GM12865 (cell line): ENCODE data around the gene TAF5.

Experiments used
- DNase-seq: peaks from one replicate; pipeline ENCODE4 v3.0.0; 2010; ENCODE audit warnings: low read depth
- H3K4me3 ChIP-seq: 2 replicates; pipeline ENCODE4 v1.5.1; 2011; ENCODE audit warnings: mild to moderate bottlenecking, low read depth, low read length, control low read depth
- CTCF ChIP-seq: IDR thresholded peaks from 2 replicates; pipeline ENCODE4 v1.5.1; 2011; ENCODE audit warnings: low read length, control low read depth, low read depth, inconsistent platforms; ENCODE audit not compliant: insufficient read depth; ENCODE audit errors: missing control alignments

Gene TAF5

GRCh38 chr10:103374263-103374662, 6.5 kb downstream of the TAF5 start:
- no peak overlapping the region for H3K4me3 ChIP-seq
- DNase-seq: no peak
- TF ChIP-seq CTCF: no peak

- DNase-seq: peak; percentile 73
- H3K4me3 ChIP-seq: no peak overlapping the region
- TF ChIP-seq CTCF: no peak
These were observed 15.0 kb downstream of the TAF5 start for GRCh38 chr10:103382769-103383168.

DNA sequence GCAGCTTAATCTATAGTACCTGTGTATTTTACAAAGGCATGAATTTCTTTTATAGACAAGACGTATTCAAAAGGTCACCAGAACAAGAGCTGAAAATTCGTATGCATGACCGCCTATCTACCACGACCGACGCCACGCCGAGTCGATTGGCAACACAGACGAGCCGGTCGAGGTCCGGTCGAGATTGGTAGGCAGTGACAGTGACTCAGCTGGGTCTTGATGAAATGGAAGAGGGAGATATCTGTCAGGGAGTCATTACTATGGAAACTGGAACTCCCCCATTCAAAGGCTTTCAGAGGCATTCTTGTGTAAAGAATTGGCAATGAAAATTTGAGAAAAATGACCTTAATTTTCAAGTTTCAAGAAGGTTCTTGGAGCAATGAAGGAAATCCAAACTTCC, 26.4 kb downstream of the TAF5 start:
- DNase-seq: no peak
- no peak for TF ChIP-seq CTCF
- no peak overlapping the region for H3K4me3 ChIP-seq

- TF ChIP-seq CTCF: no peak
- no peak for DNase-seq
- peak overlapping the region; percentile 88 for H3K4me3 ChIP-seq
These were observed 27.9 kb downstream of the TAF5 start for GRCh38 chr10:103395754-103396066.

DNA sequence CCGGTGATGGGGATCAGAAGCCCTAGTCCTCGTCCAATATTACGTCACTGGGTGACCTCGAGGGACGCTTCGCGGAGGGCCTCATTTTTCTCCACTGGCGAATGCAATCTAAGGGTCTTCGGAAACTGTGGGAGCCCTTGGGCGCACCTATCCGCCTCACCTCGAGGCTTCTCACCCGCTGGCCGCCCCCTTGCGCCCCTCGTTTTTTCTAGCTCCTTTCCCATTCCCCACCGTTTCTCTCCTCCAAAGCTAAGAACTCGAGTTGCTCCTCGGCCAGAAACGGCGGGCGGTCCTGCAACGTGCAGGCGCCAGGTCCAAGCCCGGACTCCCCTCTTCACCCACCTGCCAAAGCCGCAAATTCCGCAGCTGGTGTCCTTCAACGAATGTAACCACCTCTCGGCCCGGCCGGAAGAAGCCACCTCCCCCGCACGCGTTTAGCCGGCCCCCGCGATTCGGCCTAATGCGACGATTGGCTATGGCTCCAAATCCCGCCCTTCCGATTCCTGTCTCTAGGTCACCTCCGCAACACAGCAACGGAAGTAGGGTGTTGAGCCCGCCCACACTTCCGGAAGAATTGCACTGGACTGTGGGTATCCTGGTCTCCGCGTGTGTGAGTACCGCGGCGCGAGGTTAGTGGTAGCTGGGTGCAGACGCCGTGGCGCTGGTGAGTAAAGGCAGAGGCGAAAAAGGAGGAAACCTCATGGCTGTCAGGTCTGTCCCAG, 28.5 kb downstream of the TAF5 start, which contains the start of the genes ATP5MK and PDCD11:
ATP5MK (minus strand) TSS at position 409 of the 722 bp plus-strand sequence. CDS start 4,018 bp downstream, outside the sequence.
PDCD11 (plus strand) TSS at position 560 of the 722 bp plus-strand sequence. CDS start 1,801 bp downstream, outside the sequence.
- H3K4me3 ChIP-seq: peak within 1 kb of the TSS; percentile 88
- DNase-seq: peak; percentile 98
- TF ChIP-seq CTCF: no peak

DNA sequence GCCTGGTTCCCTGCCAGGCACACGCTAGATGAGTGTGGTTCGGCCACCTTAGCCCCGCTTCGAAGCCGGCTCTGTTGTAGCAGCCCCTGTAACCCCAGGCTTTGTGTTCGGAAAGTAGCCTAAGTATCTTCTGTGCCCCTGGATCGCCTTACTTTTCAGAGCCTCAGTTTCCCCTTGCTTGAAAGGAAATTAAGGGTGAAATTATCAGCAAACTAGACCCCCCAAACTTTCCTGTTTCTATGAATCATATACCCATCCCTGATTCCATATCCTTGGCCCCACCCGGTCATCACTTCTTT, 29.0 kb downstream of the TAF5 start:
- TF ChIP-seq CTCF: no peak
- no peak for DNase-seq
- peak overlapping the region; percentile 88 for H3K4me3 ChIP-seq
